ENCODE results near the gene SLC41A3.
"Not testable (repeated sequence)": the region's sequence is repeated elsewhere in the genome, so short reads cannot be mapped to it uniquely, and the experiment has no call there.

SLC41A3 gene

DNA sequence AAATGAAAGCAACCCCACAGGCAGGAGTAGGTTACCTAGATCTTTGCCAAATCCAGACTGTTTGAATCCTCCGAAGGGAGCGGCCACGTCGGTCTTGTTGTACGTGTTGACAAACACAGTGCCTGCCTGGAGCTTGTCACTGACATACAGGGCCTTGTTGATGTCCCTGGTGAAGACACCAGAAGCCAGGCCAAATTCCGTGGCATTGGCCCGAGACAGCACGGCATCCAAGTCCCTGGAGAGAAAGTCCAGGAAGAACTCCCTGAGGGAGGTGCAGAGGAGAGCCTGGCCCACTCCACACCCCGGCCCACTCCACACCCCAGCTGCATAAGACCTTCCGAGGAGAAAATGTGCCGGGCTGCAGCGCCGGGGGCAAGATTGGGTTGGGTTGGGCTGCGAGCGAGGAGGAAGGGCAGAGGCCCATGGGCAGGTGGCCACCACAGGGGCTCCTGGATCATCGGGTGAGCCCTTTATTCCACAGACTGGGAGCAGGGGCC is 21.8 kb upstream of the SLC41A3 start:
- no peak for DNase-seq

DNA sequence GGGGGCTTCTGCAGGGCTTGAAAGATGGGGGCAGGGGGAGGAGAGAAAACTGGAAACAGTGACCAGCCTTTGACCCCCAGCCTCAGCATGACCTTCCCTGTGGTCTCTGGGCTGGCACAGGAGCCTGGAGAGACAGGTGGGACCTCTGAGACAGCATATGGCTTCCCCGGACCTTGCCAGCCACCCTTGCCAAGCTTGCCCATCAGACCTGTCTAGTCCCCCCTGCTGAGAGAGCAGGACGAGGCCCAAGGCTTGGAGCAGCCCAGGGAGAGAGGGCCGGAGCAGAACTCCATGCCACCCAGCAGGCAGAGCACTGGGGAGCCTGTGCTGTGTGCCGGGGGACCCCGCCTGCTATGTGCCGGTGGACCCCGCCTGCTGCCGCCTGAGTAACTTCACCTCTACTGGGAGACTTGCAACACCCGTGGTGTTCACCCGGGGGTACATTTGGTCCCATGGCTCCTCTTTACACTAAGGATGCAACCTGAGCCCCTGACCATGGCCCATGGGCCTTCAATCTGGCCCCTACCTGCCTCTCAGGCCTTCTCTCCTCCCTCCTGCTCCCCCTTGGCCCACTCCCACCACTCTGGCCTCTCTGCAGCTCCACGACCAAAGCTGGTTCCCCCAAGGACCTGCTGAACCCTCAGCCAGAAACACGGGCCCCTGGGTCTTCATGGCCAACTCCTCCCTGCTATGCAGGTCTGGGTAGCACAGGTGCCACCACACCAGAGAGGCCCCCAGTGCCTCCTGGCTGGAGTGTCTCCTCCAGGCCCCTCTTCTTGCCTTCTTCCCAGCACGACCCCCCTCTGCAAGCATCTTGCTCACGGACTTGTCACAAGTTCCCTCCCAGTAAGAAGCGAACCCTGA is 21.1 kb upstream of the SLC41A3 start:
- no peak for DNase-seq

- no peak for DNase-seq
Observed at GRCh38 chr3:126104028-126104635, 20.2 kb upstream of the SLC41A3 start.

DNA sequence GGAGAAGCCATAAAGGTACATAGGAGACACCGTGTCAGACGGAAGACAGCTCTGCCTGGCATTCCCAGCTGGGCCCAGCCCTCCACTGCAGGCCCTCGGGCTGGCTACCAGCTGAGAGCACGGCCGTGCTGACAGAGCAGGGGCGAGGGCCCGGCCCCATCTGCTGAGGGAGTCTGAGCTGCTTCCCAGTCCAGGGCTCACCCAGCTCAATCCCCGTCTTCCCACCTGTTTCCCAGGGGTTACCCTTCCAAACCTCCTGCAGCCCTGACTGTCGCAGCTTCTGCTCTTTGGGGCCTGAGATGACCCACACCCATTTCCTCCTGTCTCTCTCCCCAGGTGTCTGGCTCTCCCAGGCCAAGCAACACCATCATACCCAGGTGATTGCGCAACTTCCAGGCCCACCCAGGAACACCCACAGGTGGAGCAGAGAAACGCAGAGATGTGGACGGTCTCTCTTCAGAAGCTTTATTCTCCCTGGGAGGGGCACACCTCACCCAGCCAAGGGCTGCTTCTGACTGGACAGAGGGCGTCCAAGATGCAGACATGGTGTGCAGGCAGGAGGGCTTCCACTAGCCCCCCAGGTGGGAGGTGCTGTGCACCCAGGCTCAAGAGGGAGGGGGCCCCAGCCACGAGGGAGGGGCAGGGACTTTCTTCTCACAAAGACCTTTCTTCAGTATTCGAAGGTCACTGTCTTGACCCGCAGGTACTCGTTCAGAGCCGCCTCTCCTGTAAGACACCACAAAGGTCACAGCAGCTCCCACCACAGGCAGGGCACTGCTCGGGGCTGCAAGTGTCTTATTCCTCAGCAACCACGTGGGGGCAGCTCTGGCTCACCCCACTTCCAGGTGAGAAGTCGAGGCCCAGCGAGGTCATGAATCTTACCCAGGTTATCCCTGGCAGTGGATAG is 19.4 kb upstream of the SLC41A3 start:
- DNase-seq = no peak

DNA sequence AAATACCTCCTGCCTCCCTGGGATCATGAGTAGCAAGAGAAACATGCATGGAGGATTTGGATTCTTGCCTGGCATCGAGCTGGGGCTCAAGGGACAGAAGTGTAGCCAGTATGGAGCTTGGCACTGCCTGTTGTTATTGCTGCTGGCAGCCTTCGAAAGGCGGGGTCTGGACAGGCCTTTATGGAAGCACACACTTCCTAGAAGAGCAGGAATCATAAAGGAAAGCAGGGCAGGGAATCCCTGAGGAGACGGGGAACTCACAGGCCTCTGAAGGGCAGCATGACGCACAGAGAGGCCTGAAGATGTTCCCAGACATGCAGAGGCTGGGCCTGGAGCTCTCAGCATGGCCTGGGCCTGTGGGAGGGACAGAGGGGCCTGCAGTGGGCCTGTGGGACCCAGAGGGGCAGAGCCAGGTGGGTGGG is 18.6 kb upstream of the SLC41A3 start:
- DNase-seq = no peak

- no peak for DNase-seq
Observed at GRCh38 chr3:126102011-126102410, 18.1 kb upstream of the SLC41A3 start.

DNA sequence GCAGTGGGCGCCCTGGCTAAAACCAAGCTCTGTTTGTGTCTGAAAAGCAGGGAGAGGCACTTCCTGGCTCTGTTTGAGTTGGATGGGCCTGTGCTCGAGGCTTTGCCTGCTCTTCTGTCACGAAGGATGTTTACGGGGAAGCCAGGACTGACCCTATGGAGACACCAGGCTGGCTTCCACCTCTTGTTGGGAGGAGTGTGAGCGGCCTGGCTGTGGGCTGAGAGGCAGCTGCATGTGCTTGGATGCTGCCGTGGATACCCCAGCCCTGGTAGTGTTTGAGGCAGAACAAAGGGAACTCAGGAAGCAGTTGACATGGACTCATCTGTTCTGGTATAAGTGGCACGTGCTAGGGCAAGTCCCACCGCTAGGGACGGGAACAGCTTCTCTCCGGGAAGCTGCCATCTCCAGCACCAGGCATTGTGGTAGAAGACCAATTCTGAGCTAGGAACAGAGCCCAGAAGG is 17.6 kb upstream of the SLC41A3 start:
- no peak for DNase-seq

DNA sequence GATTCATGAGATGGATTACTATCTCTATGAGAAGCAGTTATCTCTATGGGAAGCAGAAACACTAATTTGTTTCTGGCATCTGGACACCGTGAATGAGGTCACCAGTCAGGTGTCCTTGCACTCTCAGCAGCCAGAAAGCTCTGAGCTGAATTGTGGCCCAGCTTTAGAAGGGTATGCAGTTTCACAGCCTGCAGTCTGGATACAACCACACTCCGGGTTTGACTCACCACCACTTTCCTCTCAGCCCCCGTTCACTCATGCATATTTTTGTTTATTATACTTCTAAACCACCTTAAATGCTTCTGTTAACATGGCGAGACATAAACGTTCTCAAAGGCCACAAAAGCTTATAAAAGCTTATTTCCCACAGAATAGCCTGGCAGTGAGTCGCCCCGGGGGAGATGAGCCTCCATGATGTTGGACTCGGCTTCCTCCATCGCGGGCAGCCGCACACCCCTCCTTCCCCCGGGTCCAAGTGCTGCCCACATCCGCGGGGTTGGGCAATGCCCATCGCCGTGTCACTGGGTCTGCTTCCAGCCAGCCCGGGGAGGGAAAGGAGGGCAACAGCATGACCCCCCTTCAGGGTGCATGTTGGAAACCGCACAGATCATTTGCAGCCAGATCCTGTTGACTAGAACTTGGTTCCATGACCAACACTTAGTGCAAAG is 16.8 kb upstream of the SLC41A3 start:
- DNase-seq = no peak

- no peak for DNase-seq
Observed at GRCh38 chr3:126100269-126100633, 16.3 kb upstream of the SLC41A3 start.

GRCh38 chr3:126098391-126098858 is 14.5 kb upstream of the SLC41A3 start:
- no peak for DNase-seq

DNA sequence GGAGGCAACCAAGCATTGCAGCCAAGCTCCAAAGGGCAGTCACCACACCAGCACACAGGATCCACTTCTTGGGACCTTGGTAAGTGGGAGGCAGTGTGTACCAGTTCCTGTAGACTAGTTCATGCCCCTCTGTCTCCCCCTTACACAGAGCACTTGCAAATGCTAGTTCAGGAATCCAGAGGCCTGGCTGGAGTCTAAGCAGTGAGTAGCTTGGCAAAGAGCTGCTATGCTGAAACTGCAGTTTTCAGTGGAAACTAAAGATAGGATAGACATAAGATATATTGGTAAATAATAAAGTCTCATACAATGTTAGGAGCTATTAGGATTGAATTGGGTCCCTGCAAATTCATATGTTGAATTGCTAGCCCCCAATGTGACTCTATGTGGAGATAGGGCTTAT is 13.9 kb upstream of the SLC41A3 start:
- DNase-seq = no peak

DNA sequence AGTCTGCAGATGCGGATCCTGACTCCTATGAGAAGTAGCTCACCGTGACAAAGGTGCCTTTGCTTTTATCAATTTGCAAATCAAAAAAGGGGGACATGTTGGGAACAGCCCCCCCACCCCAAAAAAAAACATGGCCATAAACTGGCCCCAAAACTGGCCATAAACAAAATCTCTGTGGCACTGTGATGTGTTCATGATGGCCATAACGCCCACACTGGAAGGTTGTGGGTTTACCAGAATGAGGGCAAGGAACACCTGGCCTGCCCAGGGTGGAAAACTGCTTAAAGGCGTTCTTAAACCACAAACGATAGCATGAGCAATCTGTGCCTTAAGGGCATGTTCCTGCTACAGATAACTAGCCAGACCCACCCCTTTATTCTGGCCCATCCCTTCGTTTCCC is 12.3 kb upstream of the SLC41A3 start:
- not testable (repeated sequence) for DNase-seq

DNA sequence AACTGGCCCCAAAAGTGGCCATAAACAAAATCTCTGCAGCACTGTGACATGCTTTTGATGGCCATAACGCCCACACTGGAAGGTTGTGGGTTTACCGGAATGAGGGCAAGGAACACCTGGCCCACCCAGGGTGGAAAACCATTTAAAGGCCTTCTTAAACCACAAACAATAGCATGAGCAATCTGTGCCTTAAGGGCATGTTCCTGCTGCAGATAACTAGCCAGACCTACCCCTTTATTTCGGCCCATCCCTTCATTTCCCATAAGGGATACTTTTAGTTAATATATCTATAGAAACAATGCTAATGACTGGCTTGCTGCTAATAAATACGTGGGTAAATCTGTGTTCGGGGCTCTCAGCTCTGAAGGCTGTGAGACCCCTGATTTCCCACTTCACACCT is 8.2 kb upstream of the SLC41A3 start:
- DNase-seq = not testable (repeated sequence)

- peak in 1 of 2 experiments; percentile 19 for DNase-seq
Observed at GRCh38 chr3:126087552-126088175, 3.7 kb upstream of the SLC41A3 start.

DNA sequence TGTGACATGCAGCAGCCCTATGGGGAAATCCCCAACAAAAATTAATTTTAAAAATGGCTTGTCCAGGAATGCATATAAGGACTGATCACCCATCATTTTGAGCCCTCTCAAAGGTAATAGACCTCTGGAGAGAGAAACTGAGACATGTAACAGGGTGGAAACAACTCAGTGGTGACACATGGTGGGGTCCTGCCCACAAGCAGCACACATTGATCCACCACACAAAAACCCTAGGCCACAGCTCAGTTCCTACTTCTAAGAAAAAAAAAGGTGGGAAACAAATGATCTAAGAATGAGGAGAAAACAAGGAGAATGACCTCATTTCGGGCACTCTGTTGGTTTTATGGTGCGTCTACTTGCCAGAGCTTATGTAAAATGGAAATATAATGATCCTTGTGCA is 1.9 kb upstream of the SLC41A3 start:
- DNase-seq = no peak

DNA sequence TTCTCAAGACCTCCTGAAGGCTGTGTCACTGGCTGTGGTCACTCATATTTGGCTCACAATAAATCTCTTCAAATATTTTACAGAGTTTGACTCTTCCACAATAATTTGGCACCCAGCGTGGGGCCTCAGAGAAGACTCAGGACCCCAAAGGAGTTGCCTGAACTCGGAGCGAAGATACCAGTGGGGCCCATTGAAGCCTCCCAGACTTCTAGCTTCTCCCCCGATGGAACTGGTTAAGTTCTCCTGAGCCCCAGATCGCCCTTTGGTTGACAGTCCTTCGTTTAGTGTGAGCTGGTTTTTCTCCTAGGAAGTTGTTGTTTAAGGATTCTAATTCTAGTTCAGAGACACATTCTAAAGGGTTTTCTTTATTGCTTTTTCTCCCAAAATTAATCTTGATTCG is 1.4 kb upstream of the SLC41A3 start:
- no peak for DNase-seq

DNA sequence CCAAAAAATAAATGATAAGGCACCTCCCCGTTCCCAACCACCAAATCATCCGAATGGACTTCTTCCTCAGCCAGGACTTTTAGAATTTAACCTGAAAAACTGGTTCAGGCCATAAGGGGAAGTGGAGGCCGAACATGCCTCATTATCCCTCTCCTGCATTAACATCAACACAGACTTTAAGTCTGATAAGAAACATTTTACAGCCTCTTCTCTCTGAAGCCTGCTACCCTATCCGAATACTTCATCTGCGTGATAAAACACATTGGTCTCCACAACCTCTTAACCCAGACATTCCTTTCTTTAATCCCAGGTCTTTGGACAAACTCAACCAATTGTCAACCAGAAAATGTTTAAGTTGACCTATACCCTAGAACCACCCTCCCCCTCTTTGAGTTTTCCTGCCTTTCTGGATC is 850 bp upstream of the SLC41A3 start:
- no peak for DNase-seq

DNA sequence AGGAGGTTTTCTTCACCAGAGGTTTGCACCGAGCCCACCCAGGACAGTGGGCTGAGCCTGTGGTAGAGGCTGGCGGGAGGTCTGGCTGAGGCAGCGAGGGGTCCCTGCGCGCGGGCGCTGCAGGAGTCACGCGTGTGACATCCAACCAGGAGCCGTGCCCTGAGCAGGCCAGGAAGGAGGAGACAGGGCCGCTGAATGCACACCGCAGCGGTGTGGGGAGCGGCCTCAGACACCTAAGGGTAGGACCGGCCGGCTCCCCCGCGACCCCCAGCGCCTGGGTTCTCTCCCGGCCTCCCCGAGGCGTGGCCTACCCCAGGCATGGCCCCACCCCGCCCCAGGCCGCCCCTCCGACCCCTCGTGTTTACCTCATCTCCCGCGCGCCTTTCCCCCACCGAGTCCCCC is 412 bp downstream of the SLC41A3 start:
- peak in 1 of 2 experiments; percentile 29 for DNase-seq

- peak in 1 of 2 experiments; percentile 29 for DNase-seq
Observed at GRCh38 chr3:126083138-126083445, 832 bp downstream of the SLC41A3 start.

DNA sequence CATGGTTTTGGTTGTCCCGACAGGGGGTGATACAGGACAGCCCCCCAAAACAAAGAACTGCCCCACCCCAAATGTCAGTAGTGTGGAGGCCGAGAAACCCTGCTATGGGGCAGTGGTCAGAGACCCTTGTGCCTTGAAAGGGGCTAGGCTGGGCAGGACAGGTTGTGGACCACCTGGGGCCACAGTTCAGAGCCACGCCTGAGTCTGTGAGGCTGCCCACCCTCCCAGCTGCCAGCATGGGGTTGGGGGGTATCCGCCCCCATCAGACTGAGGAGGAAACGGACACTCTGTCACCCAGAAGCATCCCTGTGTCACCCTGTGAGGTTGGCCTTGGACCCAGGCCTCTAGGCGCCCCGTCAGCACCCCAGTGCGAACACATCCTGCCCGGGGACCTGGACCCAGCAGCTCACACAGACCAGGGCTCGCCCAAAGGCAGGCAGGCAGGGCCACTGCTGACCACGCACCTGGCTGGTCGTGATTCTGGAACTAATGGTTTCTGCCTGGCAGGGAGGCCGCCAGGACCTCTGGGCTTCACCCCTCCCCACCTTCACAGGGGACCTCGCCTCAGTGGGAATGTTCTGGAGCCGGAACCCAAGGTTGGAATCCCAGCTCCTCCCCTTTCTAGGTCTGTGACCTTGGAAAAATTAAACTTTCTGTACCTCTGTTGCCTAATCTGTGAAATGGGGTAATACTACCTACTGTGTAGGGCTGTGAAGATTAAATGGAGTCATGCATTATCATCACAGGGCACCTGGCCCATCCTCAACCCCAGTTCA is 1.4 kb downstream of the SLC41A3 start:
- DNase-seq = no peak
